ENCODE measurements around the gene RAB44. TPM values are rescaled to one million over a fixed set of nuclear protein-coding genes. Genes with fewer than 3 reads are reported as not detected.

RAB44 gene
- total and polyA plus RNA-seq, 2 of the 13 experiments (the other 11 are each of a cell fraction or from before 2014, with no cell fraction given) = not detected

GRCh38 chr6:36730424-36731380 is 33.1 kb downstream of the RAB44 start (continued):
- TF ChIP-seq ZIK1 (CRISPR knock-in tag; IDR thresholded peaks at IDR 0.05; ENCODE audit: borderline replicate concordance, low read depth) (no peak), MIER3 (CRISPR knock-in tag; IDR thresholded peaks at IDR 0.05; ENCODE audit: borderline replicate concordance) (no peak)

GRCh38 chr6:36731622-36732310 is 34.1 kb downstream of the RAB44 start:
- FAIRE-seq (no peak), ATAC-seq (peak; percentile 19; the same call in 2 of the 3 replicates), DNase-seq (ENCODE audit: low spot score) (no peak)
- no peak overlapping the region for H3K4me2 ChIP-seq (ENCODE audit: low read depth, low read length)
- H3K4me1 ChIP-seq (ENCODE audit: insufficient read depth, low read length) = no peaks in the 10 kb centered on the region
- no peak overlapping the region for H3K9ac ChIP-seq (ENCODE audit: insufficient read depth, low read depth, low read length)
- no peaks in the 10 kb centered on the region for H3K79me2 ChIP-seq (ENCODE audit: insufficient read depth, low read length)
- ChIA-PET CTCF (ENCODE audit: low intra/inter-chr PET ratio, low total read pairs) (no interaction called here), POLR2A (no interaction called here)
- in situ Hi-C loops (cut with HindIII; ENCODE audit: extremely low pct_ligation_motif_present, low pct_unique_long_range_greater_than_20kb) (no loop called here), intact Hi-C loops (cut with micrococcal nuclease; ENCODE audit: unreplicated experiment) (no loop called here)
- no peak overlapping the region for H3K27ac ChIP-seq (ENCODE audit: extremely low read length, insufficient read depth, low read length)
- H3K36me3 ChIP-seq (replicated peaks in 1 of 2; ENCODE audit: control insufficient read depth in 1 of 2, insufficient read depth in 2 of 2, low read length in 2 of 2) = no peaks in the 10 kb centered on the region
- H3K4me3 ChIP-seq (replicated peaks in 1 of 3; ENCODE audit: insufficient read depth in 1 of 3, low read depth in 2 of 3, low read length in 3 of 3) = no peak overlapping the region
- H3K27me3 ChIP-seq (ENCODE audit: control insufficient read depth in 1 of 2, insufficient read depth in 2 of 2, low read length in 2 of 2) = peaks cover 14 to 72% of the 10 kb centered on the region in 2 experiments
- no peaks in the 10 kb centered on the region for H4K20me1 ChIP-seq (ENCODE audit: insufficient read depth, low read length)
- WGBS (ENCODE audit: low lambda C conversion rate) = 21% methylated on average over 9 of the region's 12 CpGs
- H3K9me3 ChIP-seq (ENCODE audit: low read length) = no peaks in the 10 kb centered on the region
- H2AFZ ChIP-seq (ENCODE audit: low read length) = no peak overlapping the region
- no TSS peak for BruUV-seq (replicated peaks)
- TF ChIP-seq ZKSCAN1 (IDR thresholded peaks at IDR 0.05; ENCODE audit: low read length) (peak; percentile 72; the same call in 1 of the 2 replicates), ZNF10 (CRISPR knock-in tag; IDR thresholded peaks at IDR 0.05; ENCODE audit: borderline replicate concordance, low read depth) (no peak), ATF4 (CRISPR knock-in tag; IDR thresholded peaks at IDR 0.05) (no peak), SIN3A (IDR thresholded peaks at IDR 0.05; ENCODE audit: borderline replicate concordance, low read depth, low read length) (no peak), ZNF512 (CRISPR knock-in tag; IDR thresholded peaks at IDR 0.05) (no peak), ZFP37 (CRISPR knock-in tag; IDR thresholded peaks at IDR 0.05; ENCODE audit: borderline replicate concordance) (no peak), ZNF180 (CRISPR knock-in tag; IDR thresholded peaks at IDR 0.05; ENCODE audit: borderline replicate concordance, low read depth) (no peak), STAG1 (CRISPR knock-in tag; IDR thresholded peaks at IDR 0.05) (peak; percentile 45), EZH2 (conservative IDR thresholded peaks at IDR 0.05; ENCODE audit: low read depth, low read length) (no peak), ZHX1 (CRISPR knock-in tag; IDR thresholded peaks at IDR 0.05; ENCODE audit: low read depth) (no peak), TBP (CRISPR knock-in tag; IDR thresholded peaks at IDR 0.05) (no peak), NPAS2 (CRISPR knock-in tag; IDR thresholded peaks at IDR 0.05; ENCODE audit: borderline replicate concordance) (no peak), ZNF672 (CRISPR knock-in tag; IDR thresholded peaks at IDR 0.05) (no peak), KDM4B (CRISPR knock-in tag; IDR thresholded peaks at IDR 0.05) (no peak)
